GM21786 (cell line): ENCODE data around the gene IGIP.
A peak's percentile ranks its signal among the peaks of the same experiment; 100 is the strongest.

Source experiments
- ATAC-seq: cut with Tn5 transposase; IDR thresholded peaks from one replicate; pipeline ENCODE4 v1.9.1; 2021; ENCODE audit not compliant: unreplicated experiment

Gene IGIP

GRCh38 chr5:140125637-140126036, at the start of gene IGIP:
TSS of gene IGIP (plus strand) at chr5:140125937. CDS start at chr5:140128477, 2,540 bp downstream.
- ATAC-seq: no peak

DNA sequence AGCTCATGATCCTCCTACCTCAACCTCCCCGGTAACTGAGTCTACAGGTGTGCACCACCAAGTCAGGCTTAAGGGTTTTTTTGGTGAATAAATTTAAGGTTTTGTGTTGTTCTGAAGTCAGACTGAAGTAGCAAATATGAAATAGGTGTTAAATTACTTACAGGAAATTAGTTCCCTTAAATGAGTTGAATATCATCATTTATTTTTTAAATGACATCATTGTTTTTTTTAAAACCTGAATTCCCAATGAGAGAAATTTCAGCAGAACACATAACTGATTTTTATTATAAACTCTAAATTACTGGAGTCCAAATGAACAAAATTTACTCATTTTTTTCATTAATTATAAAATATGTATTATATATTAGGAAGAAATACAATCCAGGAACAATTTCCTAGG, 49.6 kb upstream of the IGIP start:
- ATAC-seq: no peak

GRCh38 chr5:140076788-140077187, 48.9 kb upstream of the IGIP start:
- ATAC-seq: no peak

- ATAC-seq: no peak
Measured at GRCh38 chr5:140083120-140083519, 42.6 kb upstream of the IGIP start.

GRCh38 chr5:140083650-140084049, 42.1 kb upstream of the IGIP start:
- ATAC-seq: no peak

- ATAC-seq: no peak
Measured at GRCh38 chr5:140084541-140084940, 41.2 kb upstream of the IGIP start.

DNA sequence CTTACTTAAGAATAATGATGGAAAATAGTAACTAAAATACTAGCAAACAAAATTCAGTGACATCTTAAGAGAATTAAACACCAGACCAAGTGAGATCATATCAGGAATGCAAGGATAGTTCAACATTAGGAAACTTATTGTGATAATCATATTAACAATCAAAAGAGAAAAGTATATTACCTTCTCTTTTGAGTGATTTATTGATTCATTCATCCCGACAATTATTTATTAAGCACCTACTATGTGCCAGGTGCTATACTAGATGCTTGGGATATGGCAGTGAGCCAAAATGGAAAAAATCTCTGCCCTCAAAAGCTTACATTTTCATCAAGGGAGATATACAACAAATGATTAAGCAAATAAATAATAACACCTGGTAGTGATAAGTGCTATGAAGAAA, 35.5 kb upstream of the IGIP start:
- no peak for ATAC-seq

DNA sequence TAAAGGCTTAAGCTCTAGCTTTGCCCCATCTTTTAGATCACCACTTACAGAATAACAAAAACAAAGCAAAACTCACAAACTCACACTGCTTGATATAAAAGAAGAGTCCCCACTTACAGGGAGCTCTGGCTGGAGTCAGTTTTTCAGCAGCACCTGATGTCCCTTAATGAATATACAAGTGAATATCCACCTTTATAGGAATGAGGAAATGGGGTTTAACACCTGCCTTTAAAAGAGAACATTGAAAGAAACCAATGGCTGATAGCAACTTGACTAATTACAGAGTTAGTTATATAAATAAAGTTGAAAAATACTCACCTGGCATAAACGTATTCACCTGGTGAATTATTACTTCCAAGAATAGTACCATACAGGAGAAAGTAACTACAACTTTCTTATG, 32.6 kb upstream of the IGIP start:
- ATAC-seq: no peak

DNA sequence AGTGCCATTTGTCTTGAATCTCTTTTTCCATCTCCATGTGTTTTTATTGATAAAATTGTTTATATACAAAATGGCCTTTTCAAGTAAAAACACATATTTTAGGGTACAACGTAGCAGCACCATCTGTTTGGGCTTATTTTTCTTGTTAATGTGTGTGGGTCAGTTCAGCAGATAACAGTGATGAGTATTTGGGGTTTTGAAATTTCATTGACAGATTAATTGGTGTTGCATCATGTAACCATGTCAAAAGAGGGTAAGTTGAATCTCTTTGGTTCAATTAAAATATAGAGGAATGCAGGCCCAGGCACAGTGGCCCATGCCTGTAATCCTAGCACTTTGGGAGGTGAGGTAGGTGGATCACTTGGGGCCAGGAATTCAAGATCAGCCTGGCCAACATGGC, 31.9 kb upstream of the IGIP start:
- ATAC-seq: no peak

DNA sequence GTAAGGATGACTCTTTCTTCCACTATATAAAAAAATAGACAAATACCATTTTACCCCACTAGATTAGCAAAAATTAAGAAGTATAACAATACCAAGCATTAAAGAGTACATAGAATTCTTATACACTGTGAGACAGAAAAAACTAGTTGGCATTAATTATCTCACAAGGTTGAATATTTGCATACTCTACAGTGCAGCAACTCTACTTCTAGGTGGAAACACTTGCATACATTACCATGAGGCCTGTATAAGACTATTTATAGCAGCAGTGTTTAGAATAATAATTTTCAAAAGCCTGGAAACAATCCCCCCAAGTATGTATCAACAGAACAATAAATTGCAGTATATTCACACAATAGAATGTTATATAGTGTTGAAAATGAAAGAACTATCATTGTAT, 30.8 kb upstream of the IGIP start:
- ATAC-seq: no peak

- ATAC-seq: no peak
Measured at GRCh38 chr5:140101179-140101578, 24.6 kb upstream of the IGIP start.

DNA sequence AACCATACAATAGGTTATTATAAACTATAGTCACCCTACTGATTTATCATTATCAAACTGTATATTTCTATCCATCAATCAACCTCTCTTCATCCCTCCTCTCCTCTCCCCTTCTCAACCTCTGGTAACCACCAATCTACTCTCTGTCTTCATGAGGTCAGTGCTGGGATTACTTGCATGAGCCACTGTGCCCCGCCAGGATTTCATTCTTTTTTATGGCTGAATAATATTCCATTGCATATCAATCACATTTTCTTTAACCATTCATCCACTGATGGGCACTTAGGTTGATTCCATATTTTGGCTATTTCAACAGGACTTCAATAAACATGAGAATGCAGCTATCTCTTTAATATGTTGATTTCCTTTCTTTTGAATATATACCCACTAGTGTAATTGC, 22.6 kb upstream of the IGIP start:
- ATAC-seq: no peak

GRCh38 chr5:140104100-140104499, 21.6 kb upstream of the IGIP start:
- ATAC-seq: no peak

DNA sequence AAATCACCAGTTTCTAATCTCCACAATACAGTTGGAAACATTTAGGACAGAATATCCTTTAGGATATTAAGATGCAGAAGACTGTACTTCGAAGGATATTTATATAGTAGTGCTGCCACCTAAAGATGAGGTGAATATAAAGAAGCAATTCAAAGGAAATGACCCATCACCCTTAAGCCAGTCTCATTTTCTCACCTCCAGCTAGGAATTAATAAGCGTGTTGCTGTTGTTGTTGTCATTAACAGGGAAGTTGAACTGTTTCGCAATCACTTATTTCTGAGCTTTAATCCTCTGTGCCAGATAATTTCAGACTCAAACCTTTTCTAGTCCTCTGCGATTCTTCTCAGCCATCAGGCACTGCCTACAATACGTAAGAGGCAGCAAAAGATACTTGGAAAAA, 19.6 kb upstream of the IGIP start:
- no peak for ATAC-seq

- no peak for ATAC-seq
Measured at GRCh38 chr5:140106805-140107311, 18.9 kb upstream of the IGIP start.

DNA sequence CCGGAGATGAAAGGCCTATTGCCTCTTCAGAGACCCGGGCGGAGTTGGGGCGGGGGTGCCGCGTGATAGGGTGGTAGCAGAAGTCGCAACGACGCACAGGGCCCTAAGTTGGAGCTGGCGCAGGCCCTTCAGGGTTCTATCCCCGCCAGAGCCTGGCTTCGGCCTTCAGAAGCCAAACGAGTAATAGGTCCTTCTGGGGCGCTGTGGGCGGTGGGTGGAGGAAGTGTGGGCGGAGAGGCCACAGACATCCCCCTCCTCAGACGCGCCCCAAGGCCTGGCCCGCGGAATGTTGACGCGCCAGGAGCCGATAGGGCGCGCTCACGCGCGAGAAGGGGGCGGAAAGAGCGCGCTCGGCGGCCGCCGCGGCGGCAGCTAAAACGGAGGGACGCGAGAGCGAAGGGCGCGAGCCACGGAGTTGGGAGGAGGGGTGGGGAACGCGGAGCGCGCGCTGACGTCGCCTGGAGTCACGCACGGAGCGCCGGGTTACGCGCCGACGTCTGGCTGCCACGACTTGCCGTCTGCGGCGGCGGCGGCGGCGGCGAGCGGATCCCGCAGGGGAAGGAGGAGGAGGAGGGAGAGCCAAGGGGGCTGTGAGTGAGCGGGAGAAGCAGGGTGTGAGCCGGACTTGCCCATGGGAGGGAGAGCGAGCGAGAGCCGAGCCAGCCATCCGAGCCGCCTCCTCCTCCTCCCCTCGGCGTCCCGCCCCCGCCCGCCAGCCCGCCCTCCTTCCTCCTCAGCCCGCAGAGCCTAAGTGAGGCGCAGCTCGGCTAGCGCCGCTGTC, 18.2 kb upstream of the IGIP start:
- ATAC-seq: peak; percentile 84

- ATAC-seq: no peak
Measured at GRCh38 chr5:140108093-140109017, 17.4 kb upstream of the IGIP start.

DNA sequence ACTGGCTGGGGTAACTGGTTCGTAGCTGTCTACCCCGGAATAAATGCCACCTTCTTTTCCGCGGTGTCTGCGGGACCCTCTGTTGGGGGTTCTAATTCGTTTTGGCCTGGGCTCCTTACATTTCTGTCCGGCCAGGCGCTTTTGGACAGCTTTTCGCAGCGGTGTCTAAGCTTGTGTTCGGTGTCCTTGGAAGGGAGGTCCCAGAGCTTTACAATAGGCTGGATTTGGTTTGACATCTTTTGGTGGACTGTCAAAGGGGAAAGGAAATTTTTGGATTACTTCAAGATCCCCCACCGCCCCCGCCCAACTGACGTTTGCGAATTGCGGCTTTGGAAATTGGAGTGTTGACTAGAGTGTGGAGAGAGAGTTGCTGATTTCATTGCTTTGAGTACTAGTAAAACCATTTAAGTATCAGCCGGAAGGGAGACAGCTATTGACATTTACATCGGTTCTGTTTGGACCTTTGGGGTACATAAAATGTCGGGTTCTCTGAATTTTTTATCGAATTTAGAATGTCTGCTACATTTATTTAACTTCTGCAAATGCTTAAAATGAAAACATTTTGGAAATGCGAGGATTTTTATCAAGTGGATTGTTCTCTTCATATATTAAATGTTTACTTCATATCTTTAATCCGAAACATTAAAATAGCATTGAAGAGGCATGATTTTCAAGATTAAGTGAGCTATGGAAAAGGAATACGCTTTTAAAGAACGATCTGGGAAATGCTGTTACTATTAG, 16.5 kb upstream of the IGIP start:
- ATAC-seq: no peak

GRCh38 chr5:140109759-140110645, 15.7 kb upstream of the IGIP start:
- ATAC-seq: no peak

DNA sequence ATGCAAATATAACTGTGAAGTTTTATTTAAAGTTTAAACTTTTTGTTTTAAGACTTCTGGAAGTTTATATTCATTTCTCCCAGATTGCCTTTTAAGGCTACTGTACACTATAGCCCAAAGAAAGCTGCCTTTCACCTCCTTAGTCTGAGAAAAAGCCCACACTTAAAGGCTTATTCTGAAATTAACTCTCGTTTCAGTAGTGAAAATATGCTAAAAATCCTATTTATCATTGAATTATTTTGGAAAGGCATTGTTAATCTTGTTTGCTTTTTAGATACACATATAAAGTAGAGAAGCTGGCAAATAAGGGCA, 15.1 kb upstream of the IGIP start:
- ATAC-seq: no peak
